NB4 (cell line): ENCODE results near the gene EPDR1.

Source experiments
- DNase-seq: peaks from one replicate; pipeline ENCODE4 v3.0.0; 2010; ENCODE audit warnings: low read depth
- H3K4me3 ChIP-seq: one replicate; pipeline ENCODE4 v1.5.1; 2011; ENCODE audit warnings: mild to moderate bottlenecking, low read depth, low read length, moderate library complexity
- CTCF ChIP-seq: IDR thresholded peaks from one replicate; pipeline ENCODE4 v1.5.1; 2012; ENCODE audit warnings: low read depth, low read length
- MAX ChIP-seq: IDR thresholded peaks from 2 replicates; pipeline ENCODE4 v1.6.1; 2011; ENCODE audit warnings: low read depth, low read length
- MYC ChIP-seq: IDR thresholded peaks from 2 replicates; pipeline ENCODE4 v1.6.1; 2011; ENCODE audit warnings: low read depth, low read length
- POLR2A ChIP-seq: IDR thresholded peaks from 2 replicates; pipeline ENCODE4 v1.6.1; 2011; ENCODE audit warnings: mild to moderate bottlenecking; ENCODE audit not compliant: insufficient read length; ENCODE audit errors: extremely low read depth

EPDR1 gene

GRCh38 chr7:37916673-37917660 lies 3.5 kb upstream of the EPDR1 start, which contains the start of gene SFRP4:
Gene SFRP4 (minus strand): TSS chr7:37916817. CDS start chr7:37916537, 280 bp downstream.
- peak within 1 kb of the TSS; percentile 55 for H3K4me3 ChIP-seq
- peak; percentile 84 for DNase-seq
- TF ChIP-seq MAX (peak; percentile 61; the same call in 1 of the 2 replicates), CTCF (peak; percentile 80), MYC (peak; percentile 36; the same call in 1 of the 2 replicates), POLR2A (no peak)

GRCh38 chr7:37918526-37918925 lies 1.9 kb upstream of the EPDR1 start:
- H3K4me3 ChIP-seq = no peak overlapping the region
- peak; percentile 44 for DNase-seq
- no peak for TF ChIP-seq POLR2A
- peak; percentile 23 for TF ChIP-seq CTCF
- TF ChIP-seq MYC = no peak

GRCh38 chr7:37920849-37921805 lies 687 bp downstream of the EPDR1 start:
- peak overlapping the region; percentile 70 for H3K4me3 ChIP-seq
- peak; percentile 87 for DNase-seq
- TF ChIP-seq POLR2A (peak; percentile 74), CTCF (peak; percentile 38), MYC (peak; percentile 71), MAX (peak; percentile 84)

GRCh38 chr7:37921876-37922275 lies 1.4 kb downstream of the EPDR1 start:
- TF ChIP-seq MAX (no peak), POLR2A (no peak), MYC (no peak), CTCF (no peak)
- H3K4me3 ChIP-seq = peak overlapping the region; percentile 70
- peak; percentile 23 for DNase-seq

GRCh38 chr7:37923996-37924395 lies 3.6 kb downstream of the EPDR1 start:
- no peak for TF ChIP-seq MYC
- TF ChIP-seq MAX = no peak
- no peak for DNase-seq
- H3K4me3 ChIP-seq = no peak overlapping the region
